DND-41 (cell line): Measurements from ENCODE around the gene XYLT1.

Experiments used
- EZH2 ChIP-seq: IDR thresholded peaks from 3 replicates; pipeline ENCODE4 v1.6.1; 2012; ENCODE audit warnings: borderline replicate concordance, low read depth, mild to moderate bottlenecking, moderate library complexity, low read length, inconsistent platforms; ENCODE audit not compliant: severe bottlenecking
- TF ChIP-seq, protein P1 (sequence below): IDR thresholded peaks from 2 replicates; pipeline ENCODE4 v1.5.1; 2012; ENCODE audit warnings: borderline replicate concordance, low read length, moderate library complexity, mild to moderate bottlenecking; ENCODE audit not compliant: poor library complexity, severe bottlenecking; ENCODE audit errors: extremely low read depth

DNA sequence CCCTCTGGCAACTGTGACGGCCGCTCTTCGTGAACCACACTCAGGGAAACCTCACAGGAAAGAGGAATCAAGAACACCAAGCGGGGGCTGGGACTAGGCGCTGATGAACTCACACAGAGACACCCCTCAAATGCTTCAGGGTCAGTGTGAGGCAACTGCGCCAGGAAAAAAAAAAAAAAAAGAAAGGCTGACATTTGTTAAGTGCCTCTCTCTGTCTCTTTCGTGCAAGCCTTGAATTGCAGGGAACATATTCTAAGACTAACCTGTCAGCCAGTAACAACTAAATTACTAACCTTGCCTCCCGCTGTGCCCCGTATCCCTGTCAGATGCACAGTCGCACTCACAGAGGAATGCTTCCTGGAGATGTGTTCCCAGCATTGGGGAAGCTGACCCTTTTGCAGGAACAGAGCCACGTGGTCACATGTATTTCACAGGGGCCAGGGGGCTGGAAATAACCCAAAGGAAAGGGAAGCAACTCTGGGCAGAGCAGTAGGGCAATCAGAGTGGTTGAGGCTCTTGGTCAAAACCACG, 247.8 kb downstream of the XYLT1 start:
- TF ChIP-seq, protein P1, sequence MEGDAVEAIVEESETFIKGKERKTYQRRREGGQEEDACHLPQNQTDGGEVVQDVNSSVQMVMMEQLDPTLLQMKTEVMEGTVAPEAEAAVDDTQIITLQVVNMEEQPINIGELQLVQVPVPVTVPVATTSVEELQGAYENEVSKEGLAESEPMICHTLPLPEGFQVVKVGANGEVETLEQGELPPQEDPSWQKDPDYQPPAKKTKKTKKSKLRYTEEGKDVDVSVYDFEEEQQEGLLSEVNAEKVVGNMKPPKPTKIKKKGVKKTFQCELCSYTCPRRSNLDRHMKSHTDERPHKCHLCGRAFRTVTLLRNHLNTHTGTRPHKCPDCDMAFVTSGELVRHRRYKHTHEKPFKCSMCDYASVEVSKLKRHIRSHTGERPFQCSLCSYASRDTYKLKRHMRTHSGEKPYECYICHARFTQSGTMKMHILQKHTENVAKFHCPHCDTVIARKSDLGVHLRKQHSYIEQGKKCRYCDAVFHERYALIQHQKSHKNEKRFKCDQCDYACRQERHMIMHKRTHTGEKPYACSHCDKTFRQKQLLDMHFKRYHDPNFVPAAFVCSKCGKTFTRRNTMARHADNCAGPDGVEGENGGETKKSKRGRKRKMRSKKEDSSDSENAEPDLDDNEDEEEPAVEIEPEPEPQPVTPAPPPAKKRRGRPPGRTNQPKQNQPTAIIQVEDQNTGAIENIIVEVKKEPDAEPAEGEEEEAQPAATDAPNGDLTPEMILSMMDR, result no peak
- no peak for TF ChIP-seq EZH2
